ENCODE results near the gene CDK7. TPM values are rescaled to one million over a fixed set of nuclear protein-coding genes. Genes with fewer than 3 reads are reported as not detected.

CDK7 gene
- total RNA-seq, result 42.2 and 61.2 TPM in 2 replicates

GRCh38 chr5:69234457-69235268 lies at the start of gene CDK7:
Gene CDK7 (plus strand): TSS chr5:69234886. CDS start chr5:69234976, 90 bp downstream.

GRCh38 chr5:69189162-69190086 lies 45.3 kb upstream of the CDK7 start, which contains the start of gene CENPH:
Gene CENPH (plus strand): TSS chr5:69189583. CDS start chr5:69189635, 52 bp downstream.

Other genes starting within 250 kb of the CDK7 start
- gene SLC30A5, start 140.9 kb upstream of the CDK7 start, total RNA-seq, result 52.2 and 72.9 TPM in 2 replicates
- gene CCNB1, start 67.7 kb upstream of the CDK7 start, total RNA-seq, result 19.0 and 292 TPM in 2 replicates
- 5.1 and 38.0 TPM in 2 replicates for gene CENPH, start 45.3 kb upstream of the CDK7 start, total RNA-seq
- gene CCDC125, start 97.9 kb downstream of the CDK7 start, total RNA-seq, result 5.6 and 7.7 TPM in 2 replicates
- gene AK6, start 134.6 kb downstream of the CDK7 start, total RNA-seq, result 20.7 and 30.8 TPM in 2 replicates
- gene TAF9, start 134.6 kb downstream of the CDK7 start, total RNA-seq, result 62.2 and 88.9 TPM in 2 replicates
- 26.1 and 26.3 TPM in 2 replicates for gene RAD17, start 134.9 kb downstream of the CDK7 start, total RNA-seq
- 0.15 and 0.17 TPM in 2 replicates for gene MARVELD2, start 180.2 kb downstream of the CDK7 start, total RNA-seq